SK-N-SH (cell line): ENCODE measurements around the gene ARHGEF10L. TPM values are rescaled to one million over a fixed set of nuclear protein-coding genes. Genes with fewer than 3 reads are reported as not detected.

Experiments
- CTCF ChIA-PET: fragments of 300-600, 350-600 bp; formaldehyde crosslinking; extraction: SDS; loops from one replicate; lab custom pipeline; 2021; lab: Yijun Ruan, JAX
- POLR2A ChIA-PET: fragments of 350-600 bp; sonication (Branson Sonifier 250); formaldehyde crosslinking; extraction: SDS; loops from one replicate; lab custom pipeline; 2020; ENCODE audit warnings: antibody characterized with exemption, inconsistent platforms; lab: Yijun Ruan, JAX
- DNase-seq: peaks from one replicate; pipeline ENCODE4 v3.0.0; 2012
- H2AFZ ChIP-seq: fragments of 200-600 bp; sonication (generic); 2 replicates; pipeline ENCODE4 v1.8.1; 2016; ENCODE audit warnings: antibody characterized with exemption, mild to moderate bottlenecking, low read depth
- H3F3A ChIP-seq: fragments of 200-600 bp; sonication (generic); replicated peaks from 2 replicates; pipeline ENCODE3; 2016; ENCODE audit warnings: antibody characterized with exemption, mild to moderate bottlenecking; ENCODE audit not compliant: insufficient read depth
- H3K27ac ChIP-seq, 2 experiments: fragments of 200-500 bp in 1 of 2; fragments of 200-600 bp in 1 of 2; sonication (Bioruptor generic) in 1 of 2; sonication (generic), shearing (Covaris generic) in 1 of 2; 2 replicates each; pipeline versions ENCODE4 v1.5.1 to v1.6.1; 2014 to 2016; ENCODE audit warnings: low read depth in 2 of 2, inconsistent platforms in 1 of 2, low read length in 1 of 2, mild to moderate bottlenecking in 1 of 2, mixed read lengths in 1 of 2
- H3K27me3 ChIP-seq: fragments of 200-600 bp; sonication (generic), shearing (Covaris generic); 2 replicates; pipeline ENCODE4 v1.6.1; 2016; ENCODE audit warnings: mixed run types; ENCODE audit not compliant: insufficient read depth
- H3K36me3 ChIP-seq, 2 experiments: fragments of 200-500 bp in 1 of 2; fragments of 200-600 bp in 1 of 2; sonication (Bioruptor generic) in 1 of 2; sonication (generic) in 1 of 2; replicated peaks in 1 of 2; 2 replicates each; pipeline versions ENCODE3 to v1.5.1; 2014 to 2016; ENCODE audit warnings: low read length in 1 of 2, mild to moderate bottlenecking in 1 of 2; ENCODE audit not compliant: insufficient read depth in 2 of 2, control insufficient read depth in 1 of 2
- H3K4me1 ChIP-seq, 2 experiments: fragments of 200-500 bp in 1 of 2; fragments of 200-600 bp in 1 of 2; sonication (Bioruptor generic) in 1 of 2; sonication (generic), shearing (Covaris generic) in 1 of 2; 2 replicates each; pipeline versions ENCODE4 v1.5.1 to v1.6.1; 2014 to 2016; ENCODE audit warnings: low read depth in 1 of 2, low read length in 1 of 2, mixed run types in 1 of 2; ENCODE audit not compliant: insufficient read depth in 2 of 2, control insufficient read depth in 1 of 2
- H3K4me2 ChIP-seq: fragments of 200-600 bp; sonication (generic), shearing (Covaris generic); 2 replicates; pipeline ENCODE4 v1.6.1; 2017; ENCODE audit warnings: mixed run types
- H3K4me3 ChIP-seq, 2 experiments: fragments of 200-500 bp in 1 of 2; fragments of 200-600 bp in 1 of 2; sonication (Bioruptor generic) in 1 of 2; sonication (generic), shearing (Covaris generic) in 1 of 2; 2 replicates each; pipeline versions ENCODE4 v1.5.1 to v1.8.1; 2014 to 2016; ENCODE audit warnings: low read depth in 2 of 2, inconsistent platforms in 1 of 2, low read length in 1 of 2, mild to moderate bottlenecking in 1 of 2, mixed read lengths in 1 of 2, moderate library complexity in 1 of 2
- H3K79me2 ChIP-seq: fragments of 200-600 bp; sonication (generic); 2 replicates; pipeline ENCODE4 v1.8.1; 2017; ENCODE audit warnings: mild to moderate bottlenecking; ENCODE audit not compliant: insufficient read depth
- H3K9ac ChIP-seq: fragments of 200-600 bp; sonication (generic); 2 replicates; pipeline ENCODE4 v1.6.1; 2017; ENCODE audit warnings: mixed run types
- H3K9me2 ChIP-seq: fragments of 200-600 bp; sonication (generic); 2 replicates; pipeline ENCODE4 v1.6.1; 2017; ENCODE audit warnings: mixed run types
- H3K9me3 ChIP-seq: fragments of 200-600 bp; sonication (generic); 2 replicates; pipeline ENCODE4 v1.6.1; 2017; ENCODE audit warnings: mixed run types, mild to moderate bottlenecking, moderate library complexity
- H4K20me1 ChIP-seq: fragments of 200-600 bp; sonication (generic); 2 replicates; pipeline ENCODE4 v1.6.1; 2017; ENCODE audit warnings: mild to moderate bottlenecking, mixed run types; ENCODE audit not compliant: insufficient read depth
- ELF1 ChIP-seq: IDR thresholded peaks from 2 replicates; pipeline ENCODE4 v1.4.0; 2012
- GATA2 ChIP-seq: sonication (generic); formaldehyde crosslinking; IDR thresholded peaks from 2 replicates; pipeline ENCODE4 v1.5.0; 2020; ENCODE audit warnings: mild to moderate bottlenecking, missing genetic modification reagents
- MAX ChIP-seq: IDR thresholded peaks from 2 replicates; pipeline ENCODE4 v1.4.0; 2012; ENCODE audit warnings: low read depth
- MEF2A ChIP-seq: IDR thresholded peaks from 2 replicates; pipeline ENCODE4 v1.4.0; 2012; ENCODE audit warnings: low read depth, borderline replicate concordance
- NFIC ChIP-seq: IDR thresholded peaks from 2 replicates; pipeline ENCODE4 v1.4.0; 2012; ENCODE audit warnings: borderline replicate concordance
- PBX3 ChIP-seq: IDR thresholded peaks from 2 replicates; pipeline ENCODE4; 2012
- POLR2AphosphoS5 ChIP-seq: IDR thresholded peaks from 2 replicates; pipeline ENCODE4 v1.6.1; 2012; ENCODE audit warnings: low read depth, low read length
- RAD21 ChIP-seq: IDR thresholded peaks from 2 replicates; pipeline ENCODE4 v1.6.1; 2012; ENCODE audit warnings: mild to moderate bottlenecking, low read length
- RCOR1 ChIP-seq: fragments of 150-350 bp; IDR thresholded peaks from 2 replicates; pipeline ENCODE4 v1.6.1; 2017; ENCODE audit warnings: antibody characterized with exemption, low read length
- RXRA ChIP-seq: IDR thresholded peaks from 2 replicates; pipeline ENCODE4 v1.4.0; 2012; ENCODE audit warnings: low read depth, mild to moderate bottlenecking, borderline replicate concordance
- SMC3 ChIP-seq: IDR thresholded peaks from 2 replicates; pipeline ENCODE4 v1.6.1; 2012; ENCODE audit warnings: low read depth, low read length, improper control_type of control experiment
- TAF1 ChIP-seq: IDR thresholded peaks from 2 replicates; pipeline ENCODE4 v1.6.1; 2012; ENCODE audit warnings: low read depth, mild to moderate bottlenecking, low read length, moderate library complexity, borderline replicate concordance
- TCF12 ChIP-seq: IDR thresholded peaks from 2 replicates; pipeline ENCODE4 v1.4.0; 2012
- TEAD4 ChIP-seq: IDR thresholded peaks from 2 replicates; pipeline ENCODE4 v1.4.0; 2012; ENCODE audit warnings: mild to moderate bottlenecking, borderline replicate concordance; ENCODE audit not compliant: insufficient read depth
- USF2 ChIP-seq: fragments of 150-350 bp; IDR thresholded peaks from 2 replicates; pipeline ENCODE4 v1.6.1; 2017; ENCODE audit warnings: antibody characterized with exemption, low read length, low read depth, borderline replicate concordance
- WGBS: methylation state at CpG from one replicate; pipeline ENCODE4 v1.1.6; 2017; ENCODE audit warnings: low lambda C conversion rate; 5-methylcytosine and 5-hydroxymethylcytosine counted together
- polyA plus RNA-seq, 3 experiments: library from polyadenylated mRNA; depleted of rRNA; stranded (reverse); fragments of >200 nt; gene quantifications; 2 replicates each; pipeline ENCODE4 v1.2.3, GENCODE V29; 2012
- TF ChIP-seq, protein P1 (sequence below): fragments of 150-350 bp; IDR thresholded peaks from 2 replicates; pipeline ENCODE4 v1.6.1; 2016; ENCODE audit warnings: mild to moderate bottlenecking, low read depth, low read length

Gene ARHGEF10L
- polyA plus RNA-seq, 1 of the 3 experiments (the other 2 are of a cell fraction), result 12.5 TPM

GRCh38 chr1:17527036-17527914 is 12.2 kb upstream of the ARHGEF10L start:
- no peaks in the 10 kb centered on the region for H3K9me2 ChIP-seq
- no peaks in the 10 kb centered on the region for H3K79me2 ChIP-seq
- DNase-seq, result no peak
- H2AFZ ChIP-seq, result no peak overlapping the region
- WGBS, result 72% methylated on average over 10 of the region's 14 CpGs
- TF ChIP-seq SMC3, result no peak
- TF ChIP-seq NFIC, result peak; percentile 11; the same call in 1 of the 2 replicates
- no peak for TF ChIP-seq USF2
- TF ChIP-seq TAF1, result no peak
- no peak for TF ChIP-seq TCF12
- TF ChIP-seq GATA2 (CRISPR knock-in tag), result no peak
- TF ChIP-seq POLR2AphosphoS5, result no peak
- TF ChIP-seq RCOR1, result no peak
- peak; percentile 9; the same call in 1 of the 2 replicates for TF ChIP-seq RXRA
- no peak for TF ChIP-seq RAD21
- TF ChIP-seq MEF2A, result no peak
- TF ChIP-seq PBX3, result no peak
- TF ChIP-seq TEAD4, result no peak
- TF ChIP-seq MAX, result no peak
- TF ChIP-seq ELF1, result no peak
- TF ChIP-seq, protein P1, sequence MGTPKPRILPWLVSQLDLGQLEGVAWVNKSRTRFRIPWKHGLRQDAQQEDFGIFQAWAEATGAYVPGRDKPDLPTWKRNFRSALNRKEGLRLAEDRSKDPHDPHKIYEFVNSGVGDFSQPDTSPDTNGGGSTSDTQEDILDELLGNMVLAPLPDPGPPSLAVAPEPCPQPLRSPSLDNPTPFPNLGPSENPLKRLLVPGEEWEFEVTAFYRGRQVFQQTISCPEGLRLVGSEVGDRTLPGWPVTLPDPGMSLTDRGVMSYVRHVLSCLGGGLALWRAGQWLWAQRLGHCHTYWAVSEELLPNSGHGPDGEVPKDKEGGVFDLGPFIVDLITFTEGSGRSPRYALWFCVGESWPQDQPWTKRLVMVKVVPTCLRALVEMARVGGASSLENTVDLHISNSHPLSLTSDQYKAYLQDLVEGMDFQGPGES, result no peak
- H3F3A ChIP-seq, result peaks cover 3% of the 10 kb centered on the region
- no peak overlapping the region for H3K27ac ChIP-seq
- H3K9me3 ChIP-seq, result no peaks in the 10 kb centered on the region
- H3K27me3 ChIP-seq, result no peaks in the 10 kb centered on the region
- no peak overlapping the region for H3K4me3 ChIP-seq
- H3K9ac ChIP-seq, result no peak overlapping the region
- peaks cover 6 to 9% of the 10 kb centered on the region in 2 experiments; a peak in 2 of 4 replicates for H3K4me1 ChIP-seq
- H3K36me3 ChIP-seq, result no peaks in the 10 kb centered on the region
- CTCF ChIA-PET, result interaction anchor here (1.4 kb wide), 1 partner anchor 80 kb away, joined by 6 read pairs; no protein-coding TSS in a partner anchor
- POLR2A ChIA-PET, result no interaction called here
- no peak overlapping the region for H3K4me2 ChIP-seq
- no peaks in the 10 kb centered on the region for H4K20me1 ChIP-seq
